ENCODE data around the gene DNAJC1.

DNAJC1 gene

GRCh38 chr10:21899736-21900135 lies 103.8 kb downstream of the DNAJC1 start:
- Mint-ChIP-seq H3K27me3 (ENCODE audit: low read depth, poor library complexity) (peaks cover 3% of the 10 kb centered on the region), H3K4me1 (no peaks in the 10 kb centered on the region), H3K27ac (no peak overlapping the region), H3K9me3 (no peaks in the 10 kb centered on the region), H3K4me3 (no peak overlapping the region), H3K36me3 (ENCODE audit: low read depth) (peaks cover 25% of the 10 kb centered on the region)
- DNase-seq, result no peak
- TF ChIP-seq CTCF (IDR thresholded peaks at IDR 0.05), result no peak

DNA sequence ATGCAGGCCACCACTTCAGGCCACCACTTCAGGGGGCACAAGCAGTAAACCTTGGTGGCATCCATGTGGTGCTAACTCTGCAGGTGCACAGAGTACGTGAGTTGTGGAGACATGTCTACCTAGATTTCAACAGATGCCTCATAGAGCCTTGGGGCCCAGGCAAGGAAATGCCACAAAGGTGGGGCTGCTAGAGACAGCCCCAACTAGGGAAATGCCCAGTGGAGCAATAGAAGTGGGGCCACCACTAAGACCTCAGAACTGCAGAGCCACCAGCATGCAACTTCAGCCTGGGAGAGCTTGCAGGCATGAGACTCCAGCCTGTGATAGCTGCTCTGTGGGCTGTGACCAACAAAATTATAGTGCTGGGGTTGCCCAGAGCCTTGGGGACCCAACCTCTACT lies 107.6 kb downstream of the DNAJC1 start:
- no peak for DNase-seq
- Mint-ChIP-seq H3K27me3 (ENCODE audit: low read depth, poor library complexity) (peaks cover 3% of the 10 kb centered on the region), H3K27ac (no peak overlapping the region), H3K36me3 (ENCODE audit: low read depth) (peaks cover 46% of the 10 kb centered on the region), H3K4me3 (no peak overlapping the region), H3K4me1 (no peaks in the 10 kb centered on the region), H3K9me3 (peaks cover 33% of the 10 kb centered on the region)
- no peak for TF ChIP-seq CTCF (IDR thresholded peaks at IDR 0.05)

- Mint-ChIP-seq H3K4me1 (no peaks in the 10 kb centered on the region), H3K27ac (no peak overlapping the region), H3K4me3 (no peak overlapping the region), H3K27me3 (ENCODE audit: low read depth, poor library complexity) (no peaks in the 10 kb centered on the region), H3K9me3 (peaks cover 33% of the 10 kb centered on the region), H3K36me3 (ENCODE audit: low read depth) (peaks cover 53% of the 10 kb centered on the region)
- no peak for DNase-seq
- no peak for TF ChIP-seq CTCF (IDR thresholded peaks at IDR 0.05)
Measured at GRCh38 chr10:21894648-21895342, 108.7 kb downstream of the DNAJC1 start.

GRCh38 chr10:21891439-21891838 lies 112.1 kb downstream of the DNAJC1 start:
- Mint-ChIP-seq H3K27me3 (ENCODE audit: low read depth, poor library complexity) (no peaks in the 10 kb centered on the region), H3K27ac (no peak overlapping the region), H3K4me3 (no peak overlapping the region), H3K9me3 (peaks cover 50% of the 10 kb centered on the region), H3K4me1 (peaks cover 5% of the 10 kb centered on the region), H3K36me3 (ENCODE audit: low read depth) (peaks cover 74% of the 10 kb centered on the region)
- DNase-seq, result no peak
- TF ChIP-seq CTCF (IDR thresholded peaks at IDR 0.05), result no peak

DNA sequence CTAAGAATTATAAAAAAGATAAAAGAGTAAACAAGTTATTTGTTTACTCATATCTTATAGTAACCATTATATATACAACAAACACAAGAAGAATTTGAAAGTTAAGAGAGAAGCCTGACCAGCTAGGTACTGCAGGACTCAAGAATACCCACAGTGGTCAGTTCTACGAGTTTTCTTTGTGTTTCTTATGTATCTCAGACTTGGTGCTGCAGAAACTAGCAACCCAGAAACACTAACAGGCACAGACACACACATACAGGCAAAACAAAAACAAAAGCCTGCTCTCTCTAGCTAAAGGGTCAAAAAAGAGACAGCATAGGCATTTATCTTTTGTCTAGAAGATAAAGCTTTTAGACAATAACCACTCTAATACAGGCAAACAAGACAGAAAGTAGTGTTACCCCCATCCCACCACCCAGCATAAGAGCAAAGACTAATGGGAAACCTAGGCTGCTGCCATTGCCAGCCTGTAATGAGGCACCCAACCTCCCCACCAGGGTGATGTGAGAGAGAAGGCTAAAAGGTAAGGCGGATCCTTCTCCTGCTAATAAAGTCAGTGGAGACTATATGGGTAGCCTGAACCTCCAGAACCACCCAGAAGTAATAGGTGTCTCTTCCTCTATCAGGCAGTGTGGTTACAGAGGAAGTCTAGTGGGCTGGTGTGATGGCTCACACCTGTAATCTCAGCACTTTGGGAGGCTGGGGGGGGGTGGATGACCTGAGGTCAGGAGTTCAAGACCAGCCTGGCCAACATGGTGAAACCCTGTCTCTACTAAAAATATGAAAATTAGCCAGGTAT lies 113.9 kb downstream of the DNAJC1 start:
- H3K4me1 Mint-ChIP-seq, result peaks cover 5% of the 10 kb centered on the region
- no peaks in the 10 kb centered on the region for H3K27me3 Mint-ChIP-seq (ENCODE audit: low read depth, poor library complexity)
- peaks cover 81% of the 10 kb centered on the region for H3K36me3 Mint-ChIP-seq (ENCODE audit: low read depth)
- TF ChIP-seq CTCF (IDR thresholded peaks at IDR 0.05), result no peak
- H3K27ac Mint-ChIP-seq, result no peak overlapping the region
- H3K4me3 Mint-ChIP-seq, result no peak overlapping the region
- H3K9me3 Mint-ChIP-seq, result peaks cover 67% of the 10 kb centered on the region
- DNase-seq, result no peak
